ENCODE measurements around the gene MAD2L2. TPM values are rescaled to one million over a fixed set of nuclear protein-coding genes. Genes with fewer than 3 reads are reported as not detected.

MAD2L2 gene
- polyA plus RNA-seq, 2 of the 4 experiments (the other 2 are of a cell fraction) = 31.2 to 32.5 TPM

DNA sequence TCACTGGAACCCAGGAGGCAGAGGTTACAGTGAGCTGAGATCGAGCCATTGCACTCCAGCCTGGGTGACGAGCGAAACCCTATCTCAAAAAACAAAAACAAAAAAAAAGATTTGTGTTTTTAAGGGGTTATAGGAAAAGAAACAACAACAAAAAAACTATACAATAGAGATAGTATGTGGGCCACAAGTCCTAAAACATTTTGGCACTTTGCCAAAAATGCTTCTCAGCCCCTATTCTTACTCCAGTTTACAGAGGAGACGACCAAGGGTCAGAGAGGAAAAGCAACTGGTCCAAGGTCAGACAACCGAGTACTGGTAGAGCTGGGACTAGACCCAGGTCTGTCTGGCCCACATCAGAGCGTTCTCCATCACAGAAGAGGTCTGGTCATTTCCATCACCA, 23.3 kb downstream of the MAD2L2 start:
- Histone ChIP-seq H3K9me3 (no peaks in the 10 kb centered on the region), H3K4me1 (peaks cover 16% of the 10 kb centered on the region; the same call in 2 of the 3 replicates), H3K4me3 (no peak overlapping the region), H3K27ac (no peak overlapping the region), H3K4me2 (no peak overlapping the region)
- no peak for ATAC-seq
- WGBS (ENCODE audit: missing lambda C conversion rate) = 83% methylated on average over 6 of the region's 6 CpGs
- no peak for FAIRE-seq
- CTCF ChIA-PET = no interaction called here
- no peak for TF ChIP-seq CHD2 (IDR thresholded peaks at IDR 0.05; ENCODE audit: low read length, partially characterized antibody)
- TF ChIP-seq FOSB (CRISPR knock-in tag; IDR thresholded peaks at IDR 0.05) = no peak
- no peak for TF ChIP-seq NPAS2 (CRISPR knock-in tag; IDR thresholded peaks at IDR 0.05; ENCODE audit: borderline replicate concordance)
- TF ChIP-seq JUNB (IDR thresholded peaks at IDR 0.05) = no peak
- TF ChIP-seq ZSCAN20 (CRISPR knock-in tag; IDR thresholded peaks at IDR 0.05) = no peak
- DNase-seq (ENCODE audit: low read depth in 1 of 2, low spot score in 1 of 2) = no peak
- POLR2A ChIA-PET = no interaction called here

GRCh38 chr1:11654939-11655808, 25.8 kb downstream of the MAD2L2 start:
- ChIA-PET POLR2A (interaction anchor here (0.6 to 0.7 kb wide), 2 partner anchors 82 to 542 kb away, joined by 4 to 6 read pairs; no protein-coding TSS in a partner anchor), CTCF (interaction anchor here (0.6 to 1.6 kb wide), 7 partner anchors 9 to 617 kb away, joined by 3 to 7 read pairs (median 3); partner anchors contain the start of gene FBXO6)
- 11% methylated on average over 19 of the region's 45 CpGs for WGBS (ENCODE audit: missing lambda C conversion rate)
- DNase-seq (ENCODE audit: low read depth in 1 of 2, low spot score in 1 of 2) (no peak), ATAC-seq (no peak; a peak in 1 of 6 replicates), FAIRE-seq (no peak)
- no peaks in the 10 kb centered on the region for H3K9me3 ChIP-seq
- peaks cover 17% of the 10 kb centered on the region for H3K4me1 ChIP-seq
- H3K4me3 ChIP-seq = peak overlapping the region; percentile 88
- peak overlapping the region; percentile 77 to 91 for H3K27ac ChIP-seq
- TF ChIP-seq EHF (CRISPR knock-in tag; IDR thresholded peaks at IDR 0.05) (no peak), CBX2 (IDR thresholded peaks at IDR 0.05; ENCODE audit: borderline replicate concordance, low read depth) (no peak), JUN (IDR thresholded peaks at IDR 0.05) (no peak), ZFP36 (IDR thresholded peaks at IDR 0.05; ENCODE audit: borderline replicate concordance, partially characterized antibody) (no peak), CTCF (IDR thresholded peaks at IDR 0.05) (no peak), MAZ (IDR thresholded peaks at IDR 0.05; ENCODE audit: borderline replicate concordance, low read depth, low read length) (no peak), REST (IDR thresholded peaks at IDR 0.05) (no peak), RAD21 (conservative IDR thresholded peaks at IDR 0.05 in 1 of 2, IDR thresholded peaks at IDR 0.05 in 1 of 2) (no peak), FOSB (CRISPR knock-in tag; IDR thresholded peaks at IDR 0.05) (no peak), EHMT2 (IDR thresholded peaks at IDR 0.05; ENCODE audit: low read depth) (no peak), SREBF2 (IDR thresholded peaks at IDR 0.05) (no peak), KDM1A (IDR thresholded peaks at IDR 0.05; ENCODE audit: low read depth) (no peak), NFE2L2 (conservative IDR thresholded peaks at IDR 0.05; ENCODE audit: low read length) (no peak), PHF8 (IDR thresholded peaks at IDR 0.05; ENCODE audit: borderline replicate concordance, low read depth) (no peak), RNF2 (IDR thresholded peaks at IDR 0.05; ENCODE audit: borderline replicate concordance, low read depth) (no peak)
- TF ChIP-seq, protein P1, sequence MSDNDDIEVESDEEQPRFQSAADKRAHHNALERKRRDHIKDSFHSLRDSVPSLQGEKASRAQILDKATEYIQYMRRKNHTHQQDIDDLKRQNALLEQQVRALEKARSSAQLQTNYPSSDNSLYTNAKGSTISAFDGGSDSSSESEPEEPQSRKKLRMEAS (IDR thresholded peaks at IDR 0.05) = no peak
- H3K4me2 ChIP-seq = peak overlapping the region; percentile 94
